Measurements from ENCODE around the gene CNOT6.

Gene CNOT6

DNA sequence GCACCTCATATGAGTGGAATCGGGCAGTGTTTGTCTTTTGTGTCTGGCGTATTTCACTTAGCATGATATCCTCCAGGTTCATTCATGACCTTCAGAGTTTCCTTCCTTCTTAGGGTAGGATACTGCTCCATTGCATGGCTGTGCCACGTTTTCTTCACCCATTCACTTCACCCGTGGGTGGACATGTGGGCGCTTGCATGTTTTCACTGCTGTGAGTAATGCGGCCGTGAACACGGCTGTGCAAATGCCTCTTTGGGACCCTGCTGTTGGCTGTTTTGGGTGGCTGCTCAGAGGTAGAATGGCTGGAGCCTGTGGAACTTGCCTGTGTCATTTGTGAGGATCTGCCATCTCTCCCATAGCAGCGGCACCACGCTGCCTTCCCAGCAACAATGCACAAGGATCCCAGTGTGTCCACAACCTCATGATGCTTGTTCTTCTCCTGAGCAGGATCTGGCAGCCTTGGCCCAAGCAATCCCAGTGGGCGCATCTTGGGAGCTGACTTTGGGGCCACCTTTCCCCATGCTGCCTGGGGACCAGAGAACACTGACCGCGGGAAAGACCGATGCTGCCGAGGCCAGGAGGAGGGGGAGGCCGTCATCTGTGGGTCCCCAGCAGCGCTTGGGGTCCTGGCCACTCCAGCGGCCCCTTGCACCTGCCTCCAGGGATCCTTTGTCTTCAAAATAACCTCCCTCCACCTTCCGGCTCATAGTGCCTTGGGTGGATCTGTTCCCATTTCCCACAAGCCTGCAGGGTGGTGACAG is 99.4 kb downstream of the CNOT6 start:
- no peak for DNase-seq (ENCODE audit: low spot score)
- H3K27ac ChIP-seq = no peak overlapping the region

DNA sequence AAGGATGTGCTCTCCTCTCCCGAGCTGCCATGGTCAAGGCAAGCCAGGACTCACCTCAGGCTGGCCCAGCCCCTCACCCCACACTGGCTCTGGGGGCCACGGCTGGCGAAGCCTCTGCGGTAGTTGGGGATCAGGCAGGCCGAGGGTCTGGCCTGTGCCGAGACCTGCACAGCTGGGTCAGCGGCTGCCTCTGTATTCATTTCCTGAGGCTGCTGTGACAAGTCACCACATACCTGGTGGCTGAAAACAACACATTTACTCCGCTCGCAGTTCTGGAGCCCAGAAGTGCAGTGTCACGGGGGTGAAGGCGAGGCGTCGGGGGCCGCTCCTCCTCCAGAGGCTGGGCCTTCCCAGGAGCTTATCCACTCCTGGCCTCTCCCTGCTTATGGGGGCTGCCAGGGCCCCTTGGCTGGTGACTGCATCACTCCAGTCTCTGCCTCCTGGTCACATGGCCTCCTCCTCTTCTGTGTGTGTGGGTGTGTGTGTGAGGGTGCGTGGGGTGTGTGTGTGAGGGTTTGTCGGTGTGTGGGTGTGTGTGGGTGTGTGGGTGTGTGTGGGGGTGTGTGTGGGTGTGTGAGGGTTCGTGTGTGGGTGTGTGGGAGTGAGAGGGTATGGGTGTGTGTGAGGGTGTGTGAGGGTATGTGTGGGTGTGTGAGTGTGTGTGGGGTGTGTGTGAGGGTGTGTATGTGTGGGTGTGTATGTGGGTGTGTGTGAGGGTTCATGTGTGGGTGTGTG is 100.3 kb downstream of the CNOT6 start:
- no peak overlapping the region for H3K27ac ChIP-seq
- DNase-seq (ENCODE audit: low spot score) = no peak
- TF ChIP-seq, protein P1, sequence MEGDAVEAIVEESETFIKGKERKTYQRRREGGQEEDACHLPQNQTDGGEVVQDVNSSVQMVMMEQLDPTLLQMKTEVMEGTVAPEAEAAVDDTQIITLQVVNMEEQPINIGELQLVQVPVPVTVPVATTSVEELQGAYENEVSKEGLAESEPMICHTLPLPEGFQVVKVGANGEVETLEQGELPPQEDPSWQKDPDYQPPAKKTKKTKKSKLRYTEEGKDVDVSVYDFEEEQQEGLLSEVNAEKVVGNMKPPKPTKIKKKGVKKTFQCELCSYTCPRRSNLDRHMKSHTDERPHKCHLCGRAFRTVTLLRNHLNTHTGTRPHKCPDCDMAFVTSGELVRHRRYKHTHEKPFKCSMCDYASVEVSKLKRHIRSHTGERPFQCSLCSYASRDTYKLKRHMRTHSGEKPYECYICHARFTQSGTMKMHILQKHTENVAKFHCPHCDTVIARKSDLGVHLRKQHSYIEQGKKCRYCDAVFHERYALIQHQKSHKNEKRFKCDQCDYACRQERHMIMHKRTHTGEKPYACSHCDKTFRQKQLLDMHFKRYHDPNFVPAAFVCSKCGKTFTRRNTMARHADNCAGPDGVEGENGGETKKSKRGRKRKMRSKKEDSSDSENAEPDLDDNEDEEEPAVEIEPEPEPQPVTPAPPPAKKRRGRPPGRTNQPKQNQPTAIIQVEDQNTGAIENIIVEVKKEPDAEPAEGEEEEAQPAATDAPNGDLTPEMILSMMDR (IDR thresholded peaks at IDR 0.05) = no peak

More for the DNA sequence above, 99.4 kb downstream of the CNOT6 start:
- no peak overlapping the region for H3K4me3 ChIP-seq
- TF ChIP-seq, protein P1 (IDR thresholded peaks at IDR 0.05) = no peak

DNA sequence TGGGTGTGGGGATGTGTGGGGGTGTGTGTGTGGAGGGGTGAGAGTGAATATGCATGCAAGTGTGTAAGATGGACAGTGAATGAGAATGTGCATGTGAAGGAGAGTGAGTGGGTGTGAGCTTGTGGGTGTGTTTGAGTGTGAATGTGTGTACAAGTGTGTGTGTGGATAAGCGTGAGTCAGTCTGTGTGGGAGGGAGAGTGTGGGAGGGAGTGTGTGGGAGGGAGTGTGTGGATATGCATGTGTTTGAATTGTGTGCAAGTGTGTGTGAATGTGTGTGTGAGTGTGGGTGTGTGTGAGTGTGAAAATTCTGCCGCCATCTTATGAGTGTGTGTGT is 100.8 kb downstream of the CNOT6 start:
- Histone ChIP-seq H3K4me3 (no peak overlapping the region), H3K27ac (no peak overlapping the region)
- no peak for DNase-seq (ENCODE audit: low spot score)
- TF ChIP-seq, protein P1 (IDR thresholded peaks at IDR 0.05) = no peak

More for the DNA sequence above, 100.3 kb downstream of the CNOT6 start:
- no peak overlapping the region for H3K4me3 ChIP-seq

DNA sequence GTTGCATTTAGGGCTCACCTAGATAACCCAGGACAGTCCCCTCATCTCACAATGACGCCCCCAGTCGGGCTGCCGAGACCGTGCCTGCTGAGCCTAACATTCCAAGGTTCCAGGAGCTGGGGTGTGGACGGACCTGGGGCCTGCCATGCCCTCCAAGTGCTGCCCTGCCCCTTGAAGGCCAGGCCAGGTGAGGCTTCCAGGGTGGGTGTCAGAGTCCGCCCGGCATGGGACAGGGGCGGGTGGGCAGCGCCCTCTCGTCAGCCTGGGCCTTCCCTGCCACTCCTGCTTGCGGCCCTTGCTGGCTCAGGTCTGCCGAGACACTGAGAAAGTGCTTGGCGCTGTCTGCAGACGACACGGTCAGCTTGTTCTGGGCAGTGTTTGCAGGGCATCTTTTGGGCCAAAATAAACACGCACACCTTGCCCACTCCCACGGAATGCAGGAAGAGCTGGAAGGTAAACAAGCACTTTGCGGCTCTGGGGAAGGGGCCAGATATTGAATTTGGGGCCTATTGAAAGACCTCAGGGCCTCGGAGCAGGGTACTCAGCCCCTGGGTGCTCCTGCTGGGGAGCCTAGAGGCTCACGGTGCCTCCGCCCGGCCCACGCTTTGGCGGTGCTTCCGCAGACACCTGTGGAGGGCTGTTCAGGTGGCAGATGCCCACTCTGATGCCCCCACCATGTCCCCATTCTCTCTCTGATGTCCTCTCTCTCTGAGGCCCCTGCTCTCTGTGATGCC is 101.4 kb downstream of the CNOT6 start:
- Histone ChIP-seq H3K4me3 (no peak overlapping the region), H3K27ac (no peak overlapping the region)
- TF ChIP-seq, protein P1 (IDR thresholded peaks at IDR 0.05) = no peak
- DNase-seq (ENCODE audit: low spot score) = no peak

DNA sequence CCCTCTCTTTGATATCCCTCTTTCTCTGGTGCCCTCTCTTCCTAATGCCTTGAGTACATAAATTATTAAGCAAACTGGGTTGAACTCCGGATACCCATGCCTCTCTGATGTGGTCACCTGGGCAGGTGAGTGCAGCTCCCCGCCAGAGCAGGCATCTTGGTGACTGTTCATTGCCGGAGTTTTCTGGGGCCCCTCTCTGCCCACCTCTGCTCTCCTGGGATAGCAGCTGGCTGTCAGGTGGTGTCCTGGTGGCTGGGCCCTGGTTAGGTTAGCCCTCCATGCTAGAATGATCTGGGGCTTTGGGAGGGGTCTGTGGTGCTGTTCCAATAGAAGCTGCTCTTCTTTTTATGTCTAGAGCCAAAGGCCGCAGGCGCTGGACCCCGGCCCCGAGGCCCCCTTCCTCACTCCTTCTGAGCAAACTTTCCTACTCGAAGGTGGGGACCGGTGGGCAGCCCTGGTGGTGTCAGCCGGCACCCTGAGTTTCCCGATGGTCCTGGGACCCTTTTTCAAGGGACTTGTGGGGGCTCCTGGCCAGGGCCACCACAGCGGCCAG is 102.0 kb downstream of the CNOT6 start:
- H3K27ac ChIP-seq = no peak overlapping the region
- no peak overlapping the region for H3K4me3 ChIP-seq
- TF ChIP-seq, protein P1 (IDR thresholded peaks at IDR 0.05) = no peak
- no peak for DNase-seq (ENCODE audit: low spot score)

DNA sequence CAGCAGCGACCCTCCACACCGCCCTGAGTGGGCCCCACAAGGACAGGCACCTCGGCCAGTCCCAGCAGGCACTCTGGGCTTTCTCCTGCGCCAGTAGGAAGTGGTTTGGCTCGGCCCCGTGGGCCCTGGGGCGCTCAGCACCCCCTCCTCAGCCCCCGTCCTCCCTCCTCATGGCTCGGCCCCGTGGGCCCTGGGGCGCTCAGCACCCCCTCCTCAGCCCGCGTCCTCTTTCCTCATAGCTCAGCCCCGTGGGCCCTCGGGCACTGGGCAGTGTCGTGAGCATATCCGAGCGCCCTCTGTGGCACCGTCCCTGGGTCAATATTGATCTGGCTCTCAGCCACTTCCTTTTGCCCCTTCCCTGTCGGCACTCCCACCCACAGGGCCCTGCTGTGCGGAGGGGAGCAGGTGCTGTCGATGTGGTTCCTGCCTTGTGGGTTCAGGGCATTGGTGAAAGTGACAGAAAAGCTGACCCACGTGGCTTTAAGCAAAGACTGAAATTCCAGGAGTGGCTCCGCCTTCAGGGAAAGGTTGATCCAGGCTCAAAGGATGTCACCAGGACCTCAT is 102.6 kb downstream of the CNOT6 start:
- DNase-seq (ENCODE audit: low spot score) = no peak
- Histone ChIP-seq H3K4me3 (no peak overlapping the region), H3K27ac (no peak overlapping the region)

More for the DNA sequence above, 102.6 kb downstream of the CNOT6 start:
- TF ChIP-seq, protein P1 (IDR thresholded peaks at IDR 0.05) = no peak

Data from coronary artery (tissue), 2 donors.